ENCODE measurements around the gene ALK. TPM values are rescaled to one million over a fixed set of nuclear protein-coding genes. Genes with fewer than 3 reads are reported as not detected.
"Not testable (repeated sequence)": the region's sequence is repeated elsewhere in the genome, so short reads cannot be mapped to it uniquely, and the experiment has no call there.

ALK gene
- total RNA-seq, 1 donor from 2014 or later = not detected

DNA sequence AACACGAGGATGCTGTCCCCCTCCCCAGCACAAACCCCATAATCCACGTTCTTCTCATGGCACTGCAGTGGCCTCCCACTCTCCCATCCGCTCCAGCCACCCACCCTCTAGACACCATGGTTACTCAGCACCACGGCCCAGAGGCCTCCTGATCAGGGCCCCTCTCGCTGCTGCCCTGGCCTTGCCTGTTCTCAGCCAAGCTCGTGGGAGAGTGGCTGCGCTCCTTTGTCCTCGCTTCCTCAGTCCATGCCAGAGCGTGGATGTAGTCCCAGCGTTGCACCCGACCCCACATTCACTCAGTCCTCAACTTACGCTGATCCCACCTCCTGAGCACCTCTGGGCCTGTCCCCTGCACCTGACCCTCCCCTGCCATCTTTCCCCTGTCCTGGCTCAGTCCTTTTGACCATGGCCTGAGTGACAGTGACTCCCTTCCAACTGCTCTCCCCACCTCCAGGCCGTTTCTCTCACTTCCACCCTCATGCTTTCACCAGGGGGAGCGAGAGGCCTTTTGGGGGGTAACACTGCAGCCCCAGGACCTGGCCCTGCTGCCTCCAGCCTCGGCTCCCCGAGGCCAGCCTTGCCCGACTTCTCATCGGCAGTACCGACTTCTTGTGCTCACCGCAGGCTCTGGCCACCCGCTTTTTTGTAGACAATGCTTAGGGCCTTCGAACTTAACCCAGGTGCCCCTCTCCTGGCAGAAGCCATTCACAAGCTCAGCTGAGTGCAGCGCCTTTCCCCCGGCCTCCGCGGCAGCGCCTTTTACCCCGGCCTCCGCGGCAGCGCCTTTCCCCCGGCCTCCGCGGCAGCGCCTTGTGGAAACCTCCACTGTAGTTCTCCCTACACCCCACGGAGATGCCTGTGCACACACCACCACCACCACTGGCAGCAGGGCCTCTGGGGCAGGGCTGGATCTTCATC, 674.7 kb downstream of the ALK start:
- DNase-seq (ENCODE audit: low read depth) (no peak), FAIRE-seq (no peak)
- TF ChIP-seq, protein P1, sequence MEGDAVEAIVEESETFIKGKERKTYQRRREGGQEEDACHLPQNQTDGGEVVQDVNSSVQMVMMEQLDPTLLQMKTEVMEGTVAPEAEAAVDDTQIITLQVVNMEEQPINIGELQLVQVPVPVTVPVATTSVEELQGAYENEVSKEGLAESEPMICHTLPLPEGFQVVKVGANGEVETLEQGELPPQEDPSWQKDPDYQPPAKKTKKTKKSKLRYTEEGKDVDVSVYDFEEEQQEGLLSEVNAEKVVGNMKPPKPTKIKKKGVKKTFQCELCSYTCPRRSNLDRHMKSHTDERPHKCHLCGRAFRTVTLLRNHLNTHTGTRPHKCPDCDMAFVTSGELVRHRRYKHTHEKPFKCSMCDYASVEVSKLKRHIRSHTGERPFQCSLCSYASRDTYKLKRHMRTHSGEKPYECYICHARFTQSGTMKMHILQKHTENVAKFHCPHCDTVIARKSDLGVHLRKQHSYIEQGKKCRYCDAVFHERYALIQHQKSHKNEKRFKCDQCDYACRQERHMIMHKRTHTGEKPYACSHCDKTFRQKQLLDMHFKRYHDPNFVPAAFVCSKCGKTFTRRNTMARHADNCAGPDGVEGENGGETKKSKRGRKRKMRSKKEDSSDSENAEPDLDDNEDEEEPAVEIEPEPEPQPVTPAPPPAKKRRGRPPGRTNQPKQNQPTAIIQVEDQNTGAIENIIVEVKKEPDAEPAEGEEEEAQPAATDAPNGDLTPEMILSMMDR (IDR thresholded peaks at IDR 0.05; ENCODE audit: insufficient read depth, low read length, severe bottlenecking) = no peak
- no peak overlapping the region for H3K4me3 ChIP-seq (ENCODE audit: low read depth, low read length)
- no peaks in the 10 kb centered on the region for H3K27me3 ChIP-seq (ENCODE audit: control insufficient read depth, insufficient read depth, low read length)
- no peaks in the 10 kb centered on the region for H3K36me3 ChIP-seq (ENCODE audit: control insufficient read depth, insufficient read depth, low read length)

DNA sequence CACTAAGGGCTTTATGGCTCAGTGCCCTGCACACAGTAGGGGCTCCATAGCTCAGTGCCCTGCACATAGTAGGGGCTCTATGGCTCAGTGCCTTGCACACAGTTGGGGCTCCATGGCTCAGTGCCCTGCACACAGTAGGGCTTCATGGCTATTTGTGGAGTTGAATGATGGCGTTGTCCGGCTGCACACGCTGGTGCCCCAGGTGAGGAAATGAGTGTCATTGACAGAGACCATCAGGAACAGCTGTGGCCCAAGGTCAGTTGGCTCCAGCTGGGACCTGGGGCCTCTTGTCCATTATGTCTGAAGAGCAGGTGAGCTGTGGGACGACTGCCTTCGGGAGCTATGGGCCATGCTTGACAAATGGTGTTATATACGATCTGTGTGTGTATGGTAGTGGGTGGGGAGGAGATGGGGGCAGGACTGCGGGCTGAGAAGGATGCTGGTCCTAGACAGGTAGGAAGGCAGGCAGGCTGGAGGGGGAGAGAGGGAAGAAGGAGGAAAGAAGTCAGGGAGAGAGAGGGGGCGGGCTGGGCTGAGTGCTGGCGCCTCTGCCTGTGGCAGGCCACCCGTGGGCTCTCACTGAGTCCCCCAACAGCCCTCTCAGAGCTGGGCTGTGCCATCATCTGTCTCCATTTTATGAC, 675.5 kb downstream of the ALK start:
- TF ChIP-seq, protein P1 (IDR thresholded peaks at IDR 0.05; ENCODE audit: insufficient read depth, low read length, severe bottlenecking) = no peak

DNA sequence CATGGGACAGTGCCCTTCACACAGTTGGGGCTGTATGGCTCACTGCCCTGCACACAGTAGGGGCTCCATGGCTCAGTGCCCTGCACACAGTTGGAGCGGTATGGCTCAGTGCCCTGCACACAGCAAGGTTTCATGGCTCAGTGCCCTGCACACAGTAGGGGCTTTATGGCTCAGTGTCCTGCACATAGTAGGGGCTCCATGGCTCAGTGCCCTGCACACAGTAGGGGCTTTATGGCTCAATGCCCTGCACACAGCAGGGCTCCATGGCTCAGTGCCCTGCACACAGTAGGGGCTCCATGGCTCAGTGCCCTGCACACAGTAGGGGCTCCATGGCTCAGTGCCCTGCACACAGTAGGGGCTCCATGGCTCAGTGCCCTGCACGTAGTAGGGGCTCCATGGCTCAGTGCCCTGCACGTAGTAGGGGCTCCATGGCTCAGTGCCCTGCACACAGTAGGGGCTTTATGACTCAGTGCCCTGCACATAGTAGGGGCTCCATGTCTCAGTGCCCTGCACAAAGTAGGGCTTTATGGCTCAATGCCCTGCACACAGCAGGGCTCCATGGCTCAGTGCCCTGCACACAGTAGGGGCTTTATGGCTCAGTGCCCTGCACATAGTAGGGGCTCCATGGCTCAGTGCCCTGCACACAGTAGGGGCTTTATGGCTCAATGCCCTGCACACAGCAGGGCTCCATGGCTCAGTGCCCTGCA, 676.2 kb downstream of the ALK start:
- H3K4me3 ChIP-seq (ENCODE audit: low read depth, low read length); H3K27me3 ChIP-seq (ENCODE audit: control insufficient read depth, insufficient read depth, low read length); FAIRE-seq; DNase-seq (ENCODE audit: low read depth); H3K36me3 ChIP-seq (ENCODE audit: control insufficient read depth, insufficient read depth, low read length): not testable (repeated sequence)

More for the DNA sequence above, 675.5 kb downstream of the ALK start:
- FAIRE-seq = no peak
- no peak for DNase-seq (ENCODE audit: low read depth)
- Histone ChIP-seq H3K4me3 (ENCODE audit: low read depth, low read length) (no peak overlapping the region), H3K36me3 (ENCODE audit: control insufficient read depth, insufficient read depth, low read length) (no peaks in the 10 kb centered on the region), H3K27me3 (ENCODE audit: control insufficient read depth, insufficient read depth, low read length) (no peaks in the 10 kb centered on the region)

DNA sequence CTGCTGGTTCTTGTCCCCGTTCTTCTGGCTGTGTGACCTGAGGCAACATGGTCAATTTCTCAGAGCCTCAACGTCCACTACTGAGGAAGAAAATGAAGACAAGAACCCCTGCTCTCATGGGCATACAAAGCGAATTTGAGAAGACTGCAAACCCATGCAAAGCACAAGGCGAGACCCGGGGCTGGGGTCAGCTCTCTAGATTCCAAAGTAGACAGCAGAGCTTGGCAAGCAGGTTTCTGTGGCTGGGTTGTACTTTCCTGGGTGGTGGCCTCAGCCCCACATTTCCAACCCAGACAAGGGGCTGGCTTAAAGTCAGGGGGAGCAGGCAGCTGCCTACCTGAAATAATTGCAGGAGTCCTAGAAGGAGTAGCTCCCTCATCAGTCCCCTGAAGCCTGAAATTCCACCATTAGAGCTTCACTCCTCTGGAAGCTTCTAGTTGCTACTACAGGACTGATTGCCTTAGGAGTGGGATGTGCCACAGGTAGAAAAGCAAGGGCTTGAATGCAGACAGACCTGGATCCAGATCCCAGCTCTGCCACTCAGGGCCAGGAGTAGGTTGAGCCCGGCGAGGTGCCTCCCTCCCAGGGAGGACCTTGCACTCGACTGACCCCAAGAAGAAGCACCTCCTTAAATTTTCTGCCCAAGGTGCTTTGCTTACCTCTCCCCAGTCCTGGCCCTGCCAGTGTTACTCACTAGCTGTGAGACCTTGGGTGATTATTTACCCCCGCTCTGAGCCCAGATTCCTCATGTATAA, 678.6 kb downstream of the ALK start:
- DNase-seq (ENCODE audit: low read depth) (no peak), FAIRE-seq (no peak)
- TF ChIP-seq, protein P1 (IDR thresholded peaks at IDR 0.05; ENCODE audit: insufficient read depth, low read length, severe bottlenecking) = no peak

DNA sequence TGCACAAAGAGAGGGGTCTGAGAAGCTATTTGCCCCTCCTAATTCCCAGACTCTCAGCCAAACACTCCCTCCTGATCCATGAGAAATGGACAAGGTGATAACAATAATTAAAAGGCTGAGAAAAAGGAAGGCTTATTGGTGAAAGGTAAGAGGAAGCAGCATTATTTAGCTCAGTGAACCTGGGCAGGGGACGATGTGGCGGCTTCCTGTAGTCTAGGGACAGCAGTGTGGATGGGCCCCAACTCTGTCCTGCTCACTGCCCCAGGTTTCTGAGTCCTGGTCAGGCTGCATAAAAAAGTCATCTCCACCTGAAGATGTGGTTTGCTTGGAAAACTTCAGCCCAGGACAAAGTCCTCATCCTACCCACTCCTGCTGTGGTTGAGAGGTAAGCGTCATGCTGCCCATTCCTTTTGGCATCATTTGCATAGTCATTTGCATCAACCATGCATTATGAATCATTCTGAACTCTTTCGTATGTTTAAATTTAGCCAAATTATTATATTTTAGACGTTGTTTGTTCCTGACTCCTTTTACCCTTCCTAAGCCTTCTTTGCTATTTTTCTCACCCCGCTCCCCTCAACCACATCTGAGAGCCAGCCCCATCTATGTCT, 679.3 kb downstream of the ALK start:
- TF ChIP-seq, protein P1 (IDR thresholded peaks at IDR 0.05; ENCODE audit: insufficient read depth, low read length, severe bottlenecking) = no peak
- no peak for FAIRE-seq
- DNase-seq (ENCODE audit: low read depth) = no peak
- Histone ChIP-seq H3K27me3 (ENCODE audit: control insufficient read depth, insufficient read depth, low read length) (no peaks in the 10 kb centered on the region), H3K36me3 (ENCODE audit: control insufficient read depth, insufficient read depth, low read length) (no peaks in the 10 kb centered on the region), H3K4me3 (ENCODE audit: low read depth, low read length) (no peak overlapping the region)

More for the DNA sequence above, 678.6 kb downstream of the ALK start:
- no peak overlapping the region for H3K4me3 ChIP-seq (ENCODE audit: low read depth, low read length)
- H3K27me3 ChIP-seq (ENCODE audit: control insufficient read depth, insufficient read depth, low read length) = no peaks in the 10 kb centered on the region
- H3K36me3 ChIP-seq (ENCODE audit: control insufficient read depth, insufficient read depth, low read length) = no peaks in the 10 kb centered on the region
